Ascending aorta (tissue), 2 donors: ENCODE data around the gene PRXL2A. TPM values are rescaled to one million over a fixed set of nuclear protein-coding genes. Genes with fewer than 3 reads are reported as not detected.

ENCODE experiments used
- DNase-seq, 2 donors: peaks; one replicate each; pipeline ENCODE4 v3.0.0-alpha.2; 2019; ENCODE audit warnings: low spot score in 2 of 2
- H3K27ac ChIP-seq, 2 donors: fragments of 200-600 bp; sonication (generic); one replicate each; pipeline ENCODE4 v1.5.1; 2016 to 2017; ENCODE audit warnings: mild to moderate bottlenecking in 1 of 2
- H3K27me3 ChIP-seq: fragments of 200-600 bp; sonication (generic); one replicate; pipeline ENCODE4 v1.5.1; 2017
- H3K36me3 ChIP-seq, 2 donors: fragments of 200-600 bp; sonication (generic); one replicate each; pipeline ENCODE4 v1.5.1; 2016
- H3K4me1 ChIP-seq, 2 donors: fragments of 200-600 bp; sonication (generic); one replicate each; pipeline ENCODE4 v1.5.1; 2016 to 2017; ENCODE audit warnings: mild to moderate bottlenecking in 1 of 2
- H3K4me3 ChIP-seq, 2 donors: fragments of 200-600 bp; sonication (generic); one replicate each; pipeline ENCODE4 v1.5.1; 2016 to 2017; ENCODE audit warnings: mild to moderate bottlenecking in 1 of 2
- H3K9me3 ChIP-seq, 2 donors: fragments of 200-600 bp; sonication (generic); one replicate each; pipeline ENCODE4 v1.5.1; 2016
- CTCF ChIP-seq, 3 experiments: fragments of 200-600 bp in 2 of 3; fragments of 450-650 bp in 1 of 3; sonication (generic) in 2 of 3; IDR thresholded peaks; one replicate each; pipeline ENCODE4 v1.5.1; 2016 to 2019; ENCODE audit warnings: antibody characterized with exemption in 3 of 3, mild to moderate bottlenecking in 1 of 3, moderate library complexity in 1 of 3
- intact Hi-C: fragments of 100-400 bp; cut with DNase I; formaldehyde crosslinking; loops from one replicate; pipeline ENCODE4 v1.15.1; 2023
- total RNA-seq: library from RNA; depleted of rRNA; stranded (reverse); fragments of >200 nt; gene quantifications from one replicate; pipeline ENCODE4 v1.1.0, GENCODE V29; 2016

Gene PRXL2A
- total RNA-seq, 1 donor from 2014 or later, result 22.7 TPM

- Histone ChIP-seq H3K9me3 (no peaks in the 10 kb centered on the region), H3K27ac (no peak overlapping the region), H3K27me3 (no peaks in the 10 kb centered on the region), H3K4me3 (no peak overlapping the region), H3K36me3 (no peaks in the 10 kb centered on the region), H3K4me1 (no peaks in the 10 kb centered on the region)
- DNase-seq, result no peak
- intact Hi-C loops, result no loop called here
- TF ChIP-seq CTCF (IDR thresholded peaks at IDR 0.05), result no peak
These were observed 13.9 kb upstream of the PRXL2A start for GRCh38 chr10:80394358-80394916.

- Histone ChIP-seq H3K27ac (no peak overlapping the region), H3K4me1 (no peaks in the 10 kb centered on the region), H3K36me3 (no peaks in the 10 kb centered on the region), H3K4me3 (no peak overlapping the region), H3K9me3 (no peaks in the 10 kb centered on the region), H3K27me3 (no peaks in the 10 kb centered on the region)
- intact Hi-C loops, result no loop called here
- no peak for DNase-seq
- TF ChIP-seq CTCF (IDR thresholded peaks at IDR 0.05), result no peak
These were observed 11.3 kb upstream of the PRXL2A start for GRCh38 chr10:80397014-80397413.

GRCh38 chr10:80400136-80400804, 8.1 kb upstream of the PRXL2A start:
- no peak overlapping the region for H3K4me3 ChIP-seq
- TF ChIP-seq CTCF (IDR thresholded peaks at IDR 0.05), result no peak
- DNase-seq, result no peak
- H3K9me3 ChIP-seq, result no peaks in the 10 kb centered on the region
- H3K36me3 ChIP-seq, result no peaks in the 10 kb centered on the region
- intact Hi-C loops, result no loop called here
- H3K4me1 ChIP-seq, result no peaks in the 10 kb centered on the region
- no peaks in the 10 kb centered on the region for H3K27me3 ChIP-seq
- no peak overlapping the region for H3K27ac ChIP-seq

GRCh38 chr10:80405035-80405434, 3.3 kb upstream of the PRXL2A start:
- Histone ChIP-seq H3K4me1 (peaks cover 0 to 2% of the 10 kb centered on the region in 2 donors), H3K27ac (no peak overlapping the region), H3K36me3 (no peaks in the 10 kb centered on the region), H3K27me3 (no peaks in the 10 kb centered on the region), H3K9me3 (no peaks in the 10 kb centered on the region), H3K4me3 (no peak overlapping the region)
- DNase-seq, result no peak
- intact Hi-C loops, result no loop called here
- no peak for TF ChIP-seq CTCF (IDR thresholded peaks at IDR 0.05)

GRCh38 chr10:80405626-80406025, 2.7 kb upstream of the PRXL2A start:
- Histone ChIP-seq H3K9me3 (no peaks in the 10 kb centered on the region), H3K27me3 (no peaks in the 10 kb centered on the region)
- no peak for TF ChIP-seq CTCF (IDR thresholded peaks at IDR 0.05)

More at GRCh38 chr10:80405626-80406025, 2.7 kb upstream of the PRXL2A start:
- Histone ChIP-seq H3K4me3 (no peak overlapping the region), H3K4me1 (peaks cover 0 to 2% of the 10 kb centered on the region in 2 donors), H3K27ac (no peak overlapping the region), H3K36me3 (no peaks in the 10 kb centered on the region)
- intact Hi-C loops, result no loop called here
- no peak for DNase-seq
